ENCODE measurements around the gene RNF180. TPM values are rescaled to one million over a fixed set of nuclear protein-coding genes. Genes with fewer than 3 reads are reported as not detected.

The RNF180 gene
- total RNA-seq, 4 donors from 2014 or later: 6.0 to 13.1 (median 10.1) TPM

GRCh38 chr5:64292611-64293215 is 127.1 kb downstream of the RNF180 start:
- WGBS, 2 donors: 84 to 92% methylated on average over 2 to 3 of the region's 3 CpGs
- Histone ChIP-seq H3K27me3 (no peaks in the 10 kb centered on the region), H3K4me1 (no peaks in the 10 kb centered on the region), H3K27ac (no peak overlapping the region), H3K36me3 (no peaks in the 10 kb centered on the region), H3K4me3 (no peak overlapping the region), H3K9me3 (peaks cover 0 to 22% (median 0%) of the 10 kb centered on the region in 4 donors)
- no peak for DNase-seq (ENCODE audit: low spot score in 2 of 2)
- TF ChIP-seq, protein P1, sequence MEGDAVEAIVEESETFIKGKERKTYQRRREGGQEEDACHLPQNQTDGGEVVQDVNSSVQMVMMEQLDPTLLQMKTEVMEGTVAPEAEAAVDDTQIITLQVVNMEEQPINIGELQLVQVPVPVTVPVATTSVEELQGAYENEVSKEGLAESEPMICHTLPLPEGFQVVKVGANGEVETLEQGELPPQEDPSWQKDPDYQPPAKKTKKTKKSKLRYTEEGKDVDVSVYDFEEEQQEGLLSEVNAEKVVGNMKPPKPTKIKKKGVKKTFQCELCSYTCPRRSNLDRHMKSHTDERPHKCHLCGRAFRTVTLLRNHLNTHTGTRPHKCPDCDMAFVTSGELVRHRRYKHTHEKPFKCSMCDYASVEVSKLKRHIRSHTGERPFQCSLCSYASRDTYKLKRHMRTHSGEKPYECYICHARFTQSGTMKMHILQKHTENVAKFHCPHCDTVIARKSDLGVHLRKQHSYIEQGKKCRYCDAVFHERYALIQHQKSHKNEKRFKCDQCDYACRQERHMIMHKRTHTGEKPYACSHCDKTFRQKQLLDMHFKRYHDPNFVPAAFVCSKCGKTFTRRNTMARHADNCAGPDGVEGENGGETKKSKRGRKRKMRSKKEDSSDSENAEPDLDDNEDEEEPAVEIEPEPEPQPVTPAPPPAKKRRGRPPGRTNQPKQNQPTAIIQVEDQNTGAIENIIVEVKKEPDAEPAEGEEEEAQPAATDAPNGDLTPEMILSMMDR (IDR thresholded peaks at IDR 0.05): no peak
- TF ChIP-seq POLR2A (IDR thresholded peaks at IDR 0.05): no peak
- TF ChIP-seq EP300 (IDR thresholded peaks at IDR 0.05): no peak

- H3K4me3 ChIP-seq: no peak overlapping the region
- no peaks in the 10 kb centered on the region for H3K36me3 ChIP-seq
- WGBS, 2 donors: 88 to 94% methylated on average over 1 of the region's 1 CpG
- no peak overlapping the region for H3K27ac ChIP-seq
- H3K9me3 ChIP-seq: peaks cover 0 to 12% (median 0%) of the 10 kb centered on the region in 4 donors
- TF ChIP-seq POLR2A (IDR thresholded peaks at IDR 0.05): no peak
- TF ChIP-seq, protein P1 (IDR thresholded peaks at IDR 0.05): no peak
- no peak for TF ChIP-seq EP300 (IDR thresholded peaks at IDR 0.05)
- no peak for DNase-seq (ENCODE audit: low spot score in 2 of 2)
- no peaks in the 10 kb centered on the region for H3K4me1 ChIP-seq
- H3K27me3 ChIP-seq: no peaks in the 10 kb centered on the region
Observed at GRCh38 chr5:64295101-64295500, 129.5 kb downstream of the RNF180 start.

GRCh38 chr5:64298586-64298985 is 132.9 kb downstream of the RNF180 start:
- 66 to 91% methylated on average over 1 of the region's 1 CpG for WGBS, 2 donors
- no peak overlapping the region for H3K4me3 ChIP-seq
- H3K27me3 ChIP-seq: no peaks in the 10 kb centered on the region
- no peaks in the 10 kb centered on the region for H3K4me1 ChIP-seq
- H3K9me3 ChIP-seq: no peaks in the 10 kb centered on the region
- no peak overlapping the region for H3K27ac ChIP-seq
- TF ChIP-seq, protein P1 (IDR thresholded peaks at IDR 0.05): no peak
- TF ChIP-seq POLR2A (IDR thresholded peaks at IDR 0.05): no peak
- no peak for TF ChIP-seq EP300 (IDR thresholded peaks at IDR 0.05)
- DNase-seq (ENCODE audit: low spot score in 2 of 2): no peak
- no peaks in the 10 kb centered on the region for H3K36me3 ChIP-seq

GRCh38 chr5:64299805-64300204 is 134.2 kb downstream of the RNF180 start:
- WGBS, 2 donors: 54 to 66% methylated on average over 2 of the region's 2 CpGs
- H3K9me3 ChIP-seq: no peaks in the 10 kb centered on the region
- DNase-seq (ENCODE audit: low spot score in 2 of 2): no peak
- no peaks in the 10 kb centered on the region for H3K36me3 ChIP-seq
- TF ChIP-seq EP300 (IDR thresholded peaks at IDR 0.05) (no peak), POLR2A (IDR thresholded peaks at IDR 0.05) (no peak)
- TF ChIP-seq, protein P1 (IDR thresholded peaks at IDR 0.05): no peak
- H3K4me1 ChIP-seq: no peaks in the 10 kb centered on the region
- no peak overlapping the region for H3K4me3 ChIP-seq
- no peaks in the 10 kb centered on the region for H3K27me3 ChIP-seq
- no peak overlapping the region for H3K27ac ChIP-seq

DNA sequence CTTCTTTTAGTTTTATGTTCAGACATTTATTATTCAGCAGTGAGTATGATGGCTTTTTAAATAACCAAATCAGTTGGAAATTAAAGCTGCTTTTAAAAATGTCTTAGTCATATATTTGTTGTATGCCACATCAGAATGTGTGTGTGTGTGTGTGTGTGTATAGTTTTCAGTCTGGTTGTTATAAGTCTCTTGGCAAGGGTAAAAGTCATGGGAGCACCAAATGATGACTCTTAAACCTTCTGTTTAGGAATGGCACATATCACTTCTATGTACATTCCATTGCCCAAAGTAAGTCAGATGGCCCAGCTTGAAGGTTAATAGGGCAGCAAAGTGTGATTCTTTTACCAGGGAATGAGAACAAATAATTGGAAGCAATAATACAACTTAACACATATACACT is 135.9 kb downstream of the RNF180 start:
- no peak overlapping the region for H3K27ac ChIP-seq
- H3K9me3 ChIP-seq: no peaks in the 10 kb centered on the region
- no peak for DNase-seq (ENCODE audit: low spot score in 2 of 2)
- H3K4me3 ChIP-seq: no peak overlapping the region
- H3K27me3 ChIP-seq: no peaks in the 10 kb centered on the region
- no peaks in the 10 kb centered on the region for H3K4me1 ChIP-seq
- no peaks in the 10 kb centered on the region for H3K36me3 ChIP-seq
- TF ChIP-seq EP300 (IDR thresholded peaks at IDR 0.05): no peak
- TF ChIP-seq POLR2A (IDR thresholded peaks at IDR 0.05): no peak
- TF ChIP-seq, protein P1 (IDR thresholded peaks at IDR 0.05): no peak
